ENCODE data around the gene FTCD.

GRCh38 chr21:46190491-46191131 is 35.2 kb upstream of the FTCD start:
- TF ChIP-seq, protein P1, sequence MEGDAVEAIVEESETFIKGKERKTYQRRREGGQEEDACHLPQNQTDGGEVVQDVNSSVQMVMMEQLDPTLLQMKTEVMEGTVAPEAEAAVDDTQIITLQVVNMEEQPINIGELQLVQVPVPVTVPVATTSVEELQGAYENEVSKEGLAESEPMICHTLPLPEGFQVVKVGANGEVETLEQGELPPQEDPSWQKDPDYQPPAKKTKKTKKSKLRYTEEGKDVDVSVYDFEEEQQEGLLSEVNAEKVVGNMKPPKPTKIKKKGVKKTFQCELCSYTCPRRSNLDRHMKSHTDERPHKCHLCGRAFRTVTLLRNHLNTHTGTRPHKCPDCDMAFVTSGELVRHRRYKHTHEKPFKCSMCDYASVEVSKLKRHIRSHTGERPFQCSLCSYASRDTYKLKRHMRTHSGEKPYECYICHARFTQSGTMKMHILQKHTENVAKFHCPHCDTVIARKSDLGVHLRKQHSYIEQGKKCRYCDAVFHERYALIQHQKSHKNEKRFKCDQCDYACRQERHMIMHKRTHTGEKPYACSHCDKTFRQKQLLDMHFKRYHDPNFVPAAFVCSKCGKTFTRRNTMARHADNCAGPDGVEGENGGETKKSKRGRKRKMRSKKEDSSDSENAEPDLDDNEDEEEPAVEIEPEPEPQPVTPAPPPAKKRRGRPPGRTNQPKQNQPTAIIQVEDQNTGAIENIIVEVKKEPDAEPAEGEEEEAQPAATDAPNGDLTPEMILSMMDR (IDR thresholded peaks at IDR 0.05) = no peak
- TF ChIP-seq POLR2A (IDR thresholded peaks at IDR 0.05) (no peak), POLR2AphosphoS5 (IDR thresholded peaks at IDR 0.05; ENCODE audit: insufficient read depth in 1 of 2, low read depth in 1 of 2) (no peak)

Data from vagina (tissue), 2 donors.